Uterus (tissue), 4 donors: Measurements from ENCODE around the gene TRA2A. TPM values are rescaled to one million over a fixed set of nuclear protein-coding genes. Genes with fewer than 3 reads are reported as not detected.

Source experiments
- DNase-seq, 2 donors: peaks; one replicate each; pipeline ENCODE4 v3.0.0-alpha.2; 2019 to 2020
- H3K27ac ChIP-seq, 2 donors: fragments of 200-600 bp; sonication (generic); 1 replicate in 1 of 2; 2 replicates in 1 of 2; pipeline ENCODE4 v1.5.1; 2016 to 2018
- H3K27me3 ChIP-seq, 2 donors: fragments of 200-600 bp; sonication (generic); one replicate each; pipeline ENCODE4 v1.5.1; 2018 to 2019; ENCODE audit warnings: control low read depth in 1 of 2
- H3K36me3 ChIP-seq, 2 donors: fragments of 200-600 bp; sonication (generic); one replicate each; pipeline ENCODE4 v1.5.1; 2019; ENCODE audit warnings: control low read depth in 1 of 2
- H3K4me1 ChIP-seq, 2 donors: fragments of 200-600 bp; sonication (generic); one replicate each; pipeline ENCODE4 v1.5.1; 2018 to 2019; ENCODE audit warnings: control low read depth in 1 of 2
- H3K4me3 ChIP-seq, 2 donors: fragments of 200-600 bp; sonication (generic); 1 replicate in 1 of 2; 2 replicates in 1 of 2; pipeline ENCODE4 v1.5.1; 2018 to 2019; ENCODE audit warnings: mild to moderate bottlenecking in 1 of 2
- H3K9me3 ChIP-seq, 2 donors: fragments of 200-600 bp; sonication (generic); one replicate each; pipeline ENCODE4 v1.5.1; 2019; ENCODE audit warnings: control low read depth in 1 of 2
- CTCF ChIP-seq, 4 experiments: fragments of 200-600 bp in 2 of 4; fragments of 450-650 bp in 2 of 4; sonication (generic) in 2 of 4; IDR thresholded peaks; one replicate each; pipeline ENCODE4 v1.5.1; 2016 to 2019; ENCODE audit warnings: antibody characterized with exemption in 4 of 4, mild to moderate bottlenecking in 2 of 4, moderate library complexity in 1 of 4
- POLR2A ChIP-seq, 2 donors: fragments of 450-650 bp; IDR thresholded peaks; one replicate each; pipeline ENCODE4 v1.6.1; 2016; ENCODE audit warnings: antibody characterized with exemption in 2 of 2, mild to moderate bottlenecking in 1 of 2, moderate library complexity in 1 of 2
- intact Hi-C: fragments of 100-400 bp; cut with DNase I; formaldehyde crosslinking; loops from one replicate; pipeline ENCODE4 v1.15.1; 2023; ENCODE audit warnings: low total_unique reads
- total RNA-seq, 4 donors: library from RNA; depleted of rRNA in 3 of 4; stranded (reverse); fragments of >200 nt in 3 of 4; gene quantifications; one replicate each; pipeline versions ENCODE4 v1.1.0 to v1.2.4, GENCODE V29; 2014 to 2023
- donor health status: DM: yes; HTN: yes; CAD: no.

TRA2A gene
- total RNA-seq, 4 donors from 2014 or later, result 12.6 to 144 (median 80.6) TPM

GRCh38 chr7:23545493-23545892 lies 13.7 kb upstream of the TRA2A start:
- Histone ChIP-seq H3K27me3 (no peaks in the 10 kb centered on the region), H3K36me3 (no peaks in the 10 kb centered on the region), H3K9me3 (no peaks in the 10 kb centered on the region), H3K4me3 (no peak overlapping the region), H3K4me1 (no peaks in the 10 kb centered on the region), H3K27ac (no peak overlapping the region)
- TF ChIP-seq POLR2A (IDR thresholded peaks at IDR 0.05) (no peak), CTCF (IDR thresholded peaks at IDR 0.05) (no peak)
- no peak for DNase-seq
- intact Hi-C loops, result no loop called here

DNA sequence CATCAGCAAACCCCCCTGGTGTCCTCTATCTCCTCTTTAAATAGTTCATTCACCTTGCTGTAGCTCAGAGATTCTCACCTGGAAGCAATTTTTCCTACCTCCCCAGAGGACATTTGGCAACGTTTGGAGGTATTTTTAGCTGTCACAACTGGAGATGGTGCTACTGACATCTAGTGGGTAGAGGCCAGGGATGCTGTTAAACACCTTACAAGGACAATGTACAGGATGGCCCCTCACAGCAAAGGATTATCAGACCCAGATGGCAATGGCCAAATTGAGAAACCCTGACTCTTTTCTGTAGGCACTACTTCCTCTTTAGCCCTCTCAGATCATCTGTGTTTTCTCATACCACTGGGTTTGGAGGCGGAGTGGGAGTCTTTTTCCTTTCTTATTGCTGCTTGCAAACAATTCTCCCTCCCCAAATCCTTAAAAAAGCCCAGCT lies 13.2 kb upstream of the TRA2A start:
- intact Hi-C loops, result no loop called here
- H3K27ac ChIP-seq, result no peak overlapping the region
- H3K4me1 ChIP-seq, result no peaks in the 10 kb centered on the region
- TF ChIP-seq CTCF (IDR thresholded peaks at IDR 0.05), result no peak
- TF ChIP-seq POLR2A (IDR thresholded peaks at IDR 0.05), result no peak
- no peak overlapping the region for H3K4me3 ChIP-seq
- no peak for DNase-seq
- H3K9me3 ChIP-seq, result no peaks in the 10 kb centered on the region
- no peaks in the 10 kb centered on the region for H3K27me3 ChIP-seq
- H3K36me3 ChIP-seq, result no peaks in the 10 kb centered on the region

- no peak overlapping the region for H3K4me3 ChIP-seq
- no peak overlapping the region for H3K27ac ChIP-seq
- TF ChIP-seq CTCF (IDR thresholded peaks at IDR 0.05) (no peak), POLR2A (IDR thresholded peaks at IDR 0.05) (no peak)
- no peaks in the 10 kb centered on the region for H3K36me3 ChIP-seq
- H3K9me3 ChIP-seq, result no peaks in the 10 kb centered on the region
- H3K27me3 ChIP-seq, result no peaks in the 10 kb centered on the region
- DNase-seq, result no peak
- intact Hi-C loops, result no loop called here
- H3K4me1 ChIP-seq, result no peaks in the 10 kb centered on the region
These were observed 11.0 kb upstream of the TRA2A start for GRCh38 chr7:23542752-23543151.

GRCh38 chr7:23539494-23539907 lies 7.7 kb upstream of the TRA2A start:
- DNase-seq, result no peak
- no peak overlapping the region for H3K27ac ChIP-seq
- H3K27me3 ChIP-seq, result no peaks in the 10 kb centered on the region
- no peaks in the 10 kb centered on the region for H3K36me3 ChIP-seq
- H3K4me1 ChIP-seq, result no peaks in the 10 kb centered on the region
- TF ChIP-seq CTCF (IDR thresholded peaks at IDR 0.05) (no peak), POLR2A (IDR thresholded peaks at IDR 0.05) (no peak)
- H3K9me3 ChIP-seq, result no peaks in the 10 kb centered on the region
- H3K4me3 ChIP-seq, result no peak overlapping the region
- intact Hi-C loops, result no loop called here

DNA sequence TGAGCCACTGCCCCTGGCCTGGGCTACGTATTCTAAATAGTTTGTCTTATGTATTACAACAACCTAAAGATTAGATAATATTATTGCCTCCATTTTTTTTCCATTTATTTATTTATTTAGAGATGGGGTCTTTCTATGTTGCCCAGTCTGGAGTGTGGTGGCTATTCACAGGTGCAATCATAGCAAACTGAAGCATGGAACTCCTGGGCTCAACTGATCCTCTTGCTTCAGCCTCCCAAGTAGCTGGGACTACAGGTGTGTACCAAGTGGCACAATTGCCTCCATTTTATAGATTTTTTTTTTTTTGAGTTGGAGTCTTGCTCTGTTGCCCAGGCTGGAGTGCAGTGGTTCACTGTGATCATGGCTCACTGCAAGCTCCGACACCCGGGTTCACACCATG lies 6.5 kb upstream of the TRA2A start:
- Histone ChIP-seq H3K27ac (no peak overlapping the region), H3K27me3 (no peaks in the 10 kb centered on the region), H3K4me3 (no peak overlapping the region), H3K4me1 (no peaks in the 10 kb centered on the region), H3K36me3 (no peaks in the 10 kb centered on the region), H3K9me3 (no peaks in the 10 kb centered on the region)
- DNase-seq, result no peak
- no peak for TF ChIP-seq CTCF (IDR thresholded peaks at IDR 0.05)
- TF ChIP-seq POLR2A (IDR thresholded peaks at IDR 0.05), result no peak
- intact Hi-C loops, result no loop called here
